Activated B cell treated with CpG ODN at 0.5 μM for 24 hours (primary cell): Measurements from ENCODE around the gene KLK15. TPM values are rescaled to one million over a fixed set of nuclear protein-coding genes. Genes with fewer than 3 reads are reported as not detected.

Experiments used
- ATAC-seq: fragments of 200-7000 bp; cut with Tn5 transposase; one replicate; pipeline ENCODE4 v1.10.0; 2021; ENCODE audit warnings: low read depth, mild to moderate bottlenecking, moderate library complexity
- CTCF ChIA-PET: fragments of 350-600 bp; sonication (Branson Sonifier 250); formaldehyde crosslinking; loops from one replicate; lab custom pipeline; 2021; ENCODE audit warnings: antibody characterized with exemption; lab: Charles Lee
- POLR2A ChIA-PET: fragments of 350-600 bp; sonication (Branson Sonifier 250); formaldehyde crosslinking; loops from one replicate; lab custom pipeline; 2021; ENCODE audit warnings: antibody characterized with exemption; lab: Charles Lee
- DNase-seq: peaks from one replicate; pipeline ENCODE4 v3.0.0; 2022
- H3K27ac Mint-ChIP-seq: one replicate; pipeline ENCODE4 v1.8.0; 2020; ENCODE audit warnings: mixed read lengths
- H3K27me3 Mint-ChIP-seq: one replicate; pipeline ENCODE4 v1.8.0; 2021; ENCODE audit warnings: mixed read lengths
- H3K36me3 Mint-ChIP-seq: one replicate; pipeline ENCODE4 v1.8.0; 2021; ENCODE audit warnings: low read depth, mixed read lengths
- H3K4me1 Mint-ChIP-seq: one replicate; pipeline ENCODE4 v1.8.0; 2021; ENCODE audit warnings: mixed read lengths
- H3K4me3 Mint-ChIP-seq: one replicate; pipeline ENCODE4 v1.8.0; 2020; ENCODE audit warnings: mild to moderate bottlenecking, mixed read lengths
- H3K9me3 Mint-ChIP-seq: one replicate; pipeline ENCODE4 v1.8.0; 2020; ENCODE audit warnings: mixed read lengths
- intact Hi-C: fragments of 100-400 bp; cut with micrococcal nuclease; formaldehyde crosslinking; loops from one replicate; pipeline ENCODE4 v1.15.1; 2024
- total RNA-seq: library from RNA; stranded (reverse); gene quantifications from 2 replicates; pipeline ENCODE4 v1.2.3, GENCODE V29; 2022
- TF ChIP-seq, protein P1 (sequence below): fragments of 200-600 bp; IDR thresholded peaks from one replicate; pipeline ENCODE4 v1.8.0; 2022; ENCODE audit warnings: antibody characterized with exemption, mild to moderate bottlenecking

The KLK15 gene
- total RNA-seq, 1 donor from 2014 or later, result not detected

DNA sequence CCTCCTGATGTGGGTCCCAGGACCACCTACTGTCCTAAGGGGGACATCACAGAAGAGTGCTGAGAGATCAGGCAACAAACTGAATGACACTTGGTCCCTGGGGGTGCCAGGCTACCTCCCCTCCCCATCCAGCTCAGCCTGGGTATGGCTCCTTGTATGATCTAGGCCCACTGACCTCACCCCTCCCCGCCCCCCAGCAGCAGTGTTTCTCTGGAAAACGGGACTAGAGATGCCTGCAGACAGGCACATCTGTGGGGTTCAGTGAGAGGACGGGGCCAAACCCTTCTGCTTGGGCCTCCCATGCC is 33.9 kb downstream of the KLK15 start:
- Mint-ChIP-seq H3K36me3 (peaks cover 50% of the 10 kb centered on the region), H3K4me1 (peaks cover 30% of the 10 kb centered on the region), H3K9me3 (no peaks in the 10 kb centered on the region), H3K27ac (no peak overlapping the region), H3K4me3 (no peak overlapping the region), H3K27me3 (no peaks in the 10 kb centered on the region)
- no peak for DNase-seq
- TF ChIP-seq, protein P1, sequence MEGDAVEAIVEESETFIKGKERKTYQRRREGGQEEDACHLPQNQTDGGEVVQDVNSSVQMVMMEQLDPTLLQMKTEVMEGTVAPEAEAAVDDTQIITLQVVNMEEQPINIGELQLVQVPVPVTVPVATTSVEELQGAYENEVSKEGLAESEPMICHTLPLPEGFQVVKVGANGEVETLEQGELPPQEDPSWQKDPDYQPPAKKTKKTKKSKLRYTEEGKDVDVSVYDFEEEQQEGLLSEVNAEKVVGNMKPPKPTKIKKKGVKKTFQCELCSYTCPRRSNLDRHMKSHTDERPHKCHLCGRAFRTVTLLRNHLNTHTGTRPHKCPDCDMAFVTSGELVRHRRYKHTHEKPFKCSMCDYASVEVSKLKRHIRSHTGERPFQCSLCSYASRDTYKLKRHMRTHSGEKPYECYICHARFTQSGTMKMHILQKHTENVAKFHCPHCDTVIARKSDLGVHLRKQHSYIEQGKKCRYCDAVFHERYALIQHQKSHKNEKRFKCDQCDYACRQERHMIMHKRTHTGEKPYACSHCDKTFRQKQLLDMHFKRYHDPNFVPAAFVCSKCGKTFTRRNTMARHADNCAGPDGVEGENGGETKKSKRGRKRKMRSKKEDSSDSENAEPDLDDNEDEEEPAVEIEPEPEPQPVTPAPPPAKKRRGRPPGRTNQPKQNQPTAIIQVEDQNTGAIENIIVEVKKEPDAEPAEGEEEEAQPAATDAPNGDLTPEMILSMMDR, result no peak
- intact Hi-C loops, result no loop called here
- ATAC-seq, result no peak
- POLR2A ChIA-PET, result no interaction called here
- CTCF ChIA-PET, result no interaction called here

DNA sequence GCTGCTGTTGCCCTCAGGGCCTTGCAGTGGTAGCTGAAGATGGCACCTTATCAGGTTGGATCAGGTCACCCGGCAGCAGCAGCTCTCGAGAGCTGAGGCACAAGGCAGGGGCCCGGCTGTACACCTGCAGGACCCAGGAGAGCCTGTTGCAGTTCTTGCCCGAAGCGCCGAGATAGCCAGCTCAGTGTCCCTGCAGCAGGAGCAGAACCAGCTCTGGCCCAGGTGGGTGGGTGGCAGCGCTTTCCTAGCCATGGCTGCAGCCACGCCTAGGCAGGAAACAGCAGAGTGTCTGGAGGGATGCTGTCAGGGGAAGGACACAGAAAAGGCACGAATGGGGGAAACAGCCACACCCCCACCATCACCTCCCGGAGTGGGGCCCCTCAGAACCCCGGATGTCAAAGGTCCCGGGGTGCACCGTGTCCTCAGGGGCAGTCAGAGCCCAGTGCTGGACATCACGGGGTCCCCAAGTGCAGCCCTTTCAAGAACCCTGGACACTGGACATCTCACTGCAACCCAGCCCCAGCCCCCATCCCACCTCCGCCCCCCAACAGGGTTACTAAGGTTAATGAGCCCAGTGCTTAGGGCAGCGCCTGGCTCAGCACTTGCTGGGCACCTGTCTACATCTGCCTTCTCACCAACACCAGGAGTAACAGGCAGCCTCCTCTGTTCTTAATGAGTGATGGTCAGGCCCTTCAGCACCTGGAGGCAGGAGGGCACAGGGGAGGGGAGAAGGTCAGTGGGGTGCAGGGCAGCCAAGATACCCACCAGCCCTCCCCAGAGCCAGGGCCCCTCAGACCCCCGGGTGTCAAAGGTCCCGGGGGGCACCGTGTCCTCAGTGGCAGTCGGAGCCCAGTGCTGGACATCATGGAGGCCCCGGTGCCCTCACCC is 34.5 kb downstream of the KLK15 start:
- Mint-ChIP-seq H3K4me3 (no peak overlapping the region), H3K9me3 (no peaks in the 10 kb centered on the region), H3K36me3 (peaks cover 47% of the 10 kb centered on the region), H3K27ac (no peak overlapping the region), H3K27me3 (no peaks in the 10 kb centered on the region), H3K4me1 (peaks cover 31% of the 10 kb centered on the region)
- ATAC-seq (no peak), DNase-seq (no peak)
- ChIA-PET CTCF (no interaction called here), POLR2A (no interaction called here)
- TF ChIP-seq, protein P1, result no peak
- intact Hi-C loops, result no loop called here

DNA sequence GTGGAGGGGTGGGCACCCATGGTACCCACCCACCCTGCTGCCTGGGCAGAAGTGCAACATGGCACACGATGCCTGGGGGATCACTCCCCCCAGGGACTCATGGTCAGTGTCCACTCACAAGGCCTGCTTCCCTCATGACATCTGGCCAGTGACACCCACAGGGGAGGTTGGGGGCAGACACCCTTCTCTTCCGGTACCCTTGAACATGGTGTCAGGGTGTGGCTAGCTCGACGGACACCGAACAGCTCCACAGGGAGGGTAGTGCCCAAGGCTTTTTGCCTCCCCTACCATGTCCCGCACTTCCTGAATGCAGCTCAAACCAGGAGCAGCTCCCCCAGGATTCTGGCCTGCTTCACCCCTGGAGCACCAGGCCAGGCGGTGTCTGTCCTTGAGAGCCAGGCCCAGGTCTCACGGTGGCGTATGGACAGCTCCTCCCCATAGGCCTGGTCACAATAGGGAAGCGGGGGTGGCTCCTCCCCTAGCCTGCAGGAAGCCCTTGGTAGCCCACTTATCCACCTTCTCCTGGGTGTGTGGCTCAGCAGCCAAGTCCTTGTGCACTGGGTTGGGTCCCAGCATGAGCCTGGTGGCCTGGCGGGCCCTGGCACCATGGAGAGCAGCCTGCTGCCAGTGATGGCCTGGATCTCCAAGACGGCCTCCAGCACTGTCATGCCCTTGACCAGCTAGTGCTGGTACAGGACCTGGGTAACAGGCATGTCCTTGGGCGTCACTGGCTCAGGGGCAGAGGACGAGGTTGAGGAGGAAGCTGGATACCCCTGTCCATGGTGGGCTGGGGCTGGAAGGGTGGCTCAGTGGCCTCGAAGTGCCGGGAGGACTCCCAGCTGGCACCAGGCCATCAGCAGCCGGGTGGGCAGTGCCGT is 35.4 kb downstream of the KLK15 start:
- ATAC-seq, result no peak
- TF ChIP-seq, protein P1, result no peak
- peaks cover 25% of the 10 kb centered on the region for H3K4me1 Mint-ChIP-seq
- DNase-seq, result no peak
- CTCF ChIA-PET, result no interaction called here
- H3K9me3 Mint-ChIP-seq, result no peaks in the 10 kb centered on the region
- H3K27me3 Mint-ChIP-seq, result no peaks in the 10 kb centered on the region
- H3K27ac Mint-ChIP-seq, result no peak overlapping the region
- intact Hi-C loops, result no loop called here
- no peak overlapping the region for H3K4me3 Mint-ChIP-seq
- peaks cover 45% of the 10 kb centered on the region for H3K36me3 Mint-ChIP-seq
- POLR2A ChIA-PET, result no interaction called here

DNA sequence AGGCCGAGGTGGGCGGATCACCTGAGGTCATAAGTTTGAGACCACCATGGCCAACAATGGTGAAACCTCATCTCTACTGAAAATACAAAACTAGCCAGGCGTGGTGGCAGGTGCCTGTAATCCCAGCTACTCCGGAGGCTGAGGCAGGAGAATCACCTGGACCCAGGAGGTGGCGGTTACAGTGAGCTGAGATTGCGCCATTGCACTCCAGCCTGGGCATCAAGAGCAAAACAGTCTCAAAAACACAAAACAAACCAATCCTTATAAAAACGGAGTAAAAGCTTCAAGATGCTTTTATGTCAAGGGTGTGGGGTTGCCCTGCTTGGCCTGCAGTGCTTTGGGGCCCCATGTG is 36.0 kb downstream of the KLK15 start:
- Mint-ChIP-seq H3K4me3 (no peak overlapping the region), H3K9me3 (no peaks in the 10 kb centered on the region), H3K27me3 (no peaks in the 10 kb centered on the region), H3K4me1 (peaks cover 19% of the 10 kb centered on the region), H3K36me3 (peaks cover 42% of the 10 kb centered on the region), H3K27ac (no peak overlapping the region)
- CTCF ChIA-PET, result no interaction called here
- intact Hi-C loops, result no loop called here
- DNase-seq, result no peak
- POLR2A ChIA-PET, result no interaction called here
- TF ChIP-seq, protein P1, result no peak
- ATAC-seq, result no peak
